Sigmoid colon (tissue), 7 donors: ENCODE data around the gene REC114. TPM values are rescaled to one million over a fixed set of nuclear protein-coding genes. Genes with fewer than 3 reads are reported as not detected.
"Not testable (repeated sequence)": the region's sequence is repeated elsewhere in the genome, so short reads cannot be mapped to it uniquely, and the experiment has no call there.

ENCODE experiments used
- DNase-seq: peaks from one replicate; pipeline ENCODE4 v3.0.0-alpha.2; 2019
- H3K27ac ChIP-seq, 4 donors: fragments of 200-600 bp; sonication (generic); one replicate each; pipeline ENCODE4 v1.5.1; 2016 to 2019; ENCODE audit warnings: mild to moderate bottlenecking in 1 of 4
- H3K27me3 ChIP-seq, 3 donors: fragments of 200-600 bp; sonication (generic); one replicate each; pipeline ENCODE4 v1.5.1; 2019; ENCODE audit warnings: mild to moderate bottlenecking in 1 of 3
- H3K36me3 ChIP-seq, 4 donors: fragments of 200-600 bp; sonication (generic); one replicate each; pipeline ENCODE4 v1.5.1; 2016 to 2019
- H3K4me1 ChIP-seq, 4 donors: fragments of 200-600 bp; sonication (generic); one replicate each; pipeline ENCODE4 v1.5.1; 2017 to 2019
- H3K4me3 ChIP-seq, 4 donors: fragments of 200-600 bp; sonication (generic); one replicate each; pipeline ENCODE4 v1.5.1; 2017 to 2019; ENCODE audit warnings: mild to moderate bottlenecking in 2 of 4, moderate library complexity in 1 of 4
- H3K9me3 ChIP-seq, 4 donors: fragments of 200-600 bp in 3 of 4; sonication (generic) in 3 of 4; one replicate each; pipeline versions ENCODE4 v1.5.1 to v1.6.1; 2013 to 2019
- EP300 ChIP-seq, 4 donors: sonication (generic); formaldehyde crosslinking; IDR thresholded peaks; one replicate each; pipeline ENCODE4 v1.6.1; 2017; ENCODE audit warnings: antibody characterized with exemption in 4 of 4
- POLR2A ChIP-seq, 2 donors: fragments of 450-650 bp; IDR thresholded peaks; one replicate each; pipeline ENCODE4 v1.6.1; 2016; ENCODE audit warnings: antibody characterized with exemption in 2 of 2, mild to moderate bottlenecking in 2 of 2, moderate library complexity in 2 of 2
- POLR2AphosphoS5 ChIP-seq, 4 donors: sonication (generic); formaldehyde crosslinking; IDR thresholded peaks; one replicate each; pipeline ENCODE4 v1.6.1; 2017; ENCODE audit warnings: antibody characterized with exemption in 4 of 4
- whole genome bisulfite sequencing, 2 donors: extraction: QIAGEN DNeasy Blood & Tissue Kit; methylation state at CpG; one replicate each; pipeline ENCODE4 v1.1.7; 2013; 5-methylcytosine and 5-hydroxymethylcytosine counted together
- intact Hi-C: fragments of 100-400 bp; cut with DNase I; formaldehyde crosslinking; loops from one replicate; pipeline ENCODE4 v1.15.1; 2023
- polyA plus RNA-seq, 3 donors: library from polyadenylated mRNA; stranded (reverse); fragments of 200-250 nt; gene quantifications; one replicate each; pipeline ENCODE4 v1.2.3, GENCODE V29; 2013
- total RNA-seq, 4 donors: library from RNA; depleted of rRNA; stranded (reverse); fragments of >200 nt; gene quantifications; one replicate each; pipeline ENCODE4 v1.1.0, GENCODE V29; 2016
- TF ChIP-seq, protein P1 (sequence below), 4 experiments: fragments of 450-650 bp in 3 of 4; fragments of 200-600 bp in 1 of 4; IDR thresholded peaks; one replicate each; pipeline ENCODE4 v1.5.1; 2016 to 2019; ENCODE audit warnings: antibody characterized with exemption in 4 of 4, mild to moderate bottlenecking in 3 of 4, moderate library complexity in 2 of 4
- donor health status: healthy with polysubstance abuse.
- donor health status: Bipolar disorder and iron deficiency.
- donor health status: healthy.

Gene REC114
- total and polyA plus RNA-seq, 7 donors: not detected

DNA sequence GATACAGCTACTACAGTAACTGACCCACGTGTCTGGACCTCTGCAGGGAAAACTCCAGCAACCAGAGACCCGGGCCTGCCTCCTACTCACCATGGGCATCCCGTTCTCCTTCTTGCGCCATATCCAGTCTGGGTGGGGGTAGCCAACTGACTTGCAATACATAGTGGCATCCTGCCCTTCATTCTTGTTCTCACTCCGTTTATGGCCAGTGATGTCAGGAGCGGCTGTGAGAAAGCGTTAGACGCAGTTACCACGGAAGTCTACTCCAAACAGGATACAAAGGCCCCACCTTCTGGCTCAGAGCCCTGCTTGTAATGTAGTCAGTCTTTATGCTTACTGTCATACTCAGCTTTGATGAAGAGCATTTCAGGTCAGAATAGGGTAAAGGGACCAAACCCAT lies 130.6 kb downstream of the REC114 start:
- intact Hi-C loops: loop anchor here (5.0 kb wide), 1 partner anchor 59 kb away; the partner anchor contains the start of gene NPTN
- H3K9me3 ChIP-seq: no peaks in the 10 kb centered on the region
- peaks cover 23 to 69% (median 44%) of the 10 kb centered on the region in 4 donors for H3K36me3 ChIP-seq
- peak overlapping the region; percentile 63 to 68 (median 64) for H3K27ac ChIP-seq
- H3K4me1 ChIP-seq: peaks cover 0 to 38% (median 27%) of the 10 kb centered on the region in 4 donors
- 17 to 59% methylated on average over 9 of the region's 9 CpGs for WGBS, 2 donors
- DNase-seq: peak; percentile 90
- H3K27me3 ChIP-seq: no peaks in the 10 kb centered on the region
- TF ChIP-seq EP300 (IDR thresholded peaks at IDR 0.05) (peak in 2 of 4 donors; percentile 13 to 57), POLR2A (IDR thresholded peaks at IDR 0.05) (no peak), POLR2AphosphoS5 (IDR thresholded peaks at IDR 0.05) (peak; percentile 34 to 63 (median 53))
- TF ChIP-seq, protein P1, sequence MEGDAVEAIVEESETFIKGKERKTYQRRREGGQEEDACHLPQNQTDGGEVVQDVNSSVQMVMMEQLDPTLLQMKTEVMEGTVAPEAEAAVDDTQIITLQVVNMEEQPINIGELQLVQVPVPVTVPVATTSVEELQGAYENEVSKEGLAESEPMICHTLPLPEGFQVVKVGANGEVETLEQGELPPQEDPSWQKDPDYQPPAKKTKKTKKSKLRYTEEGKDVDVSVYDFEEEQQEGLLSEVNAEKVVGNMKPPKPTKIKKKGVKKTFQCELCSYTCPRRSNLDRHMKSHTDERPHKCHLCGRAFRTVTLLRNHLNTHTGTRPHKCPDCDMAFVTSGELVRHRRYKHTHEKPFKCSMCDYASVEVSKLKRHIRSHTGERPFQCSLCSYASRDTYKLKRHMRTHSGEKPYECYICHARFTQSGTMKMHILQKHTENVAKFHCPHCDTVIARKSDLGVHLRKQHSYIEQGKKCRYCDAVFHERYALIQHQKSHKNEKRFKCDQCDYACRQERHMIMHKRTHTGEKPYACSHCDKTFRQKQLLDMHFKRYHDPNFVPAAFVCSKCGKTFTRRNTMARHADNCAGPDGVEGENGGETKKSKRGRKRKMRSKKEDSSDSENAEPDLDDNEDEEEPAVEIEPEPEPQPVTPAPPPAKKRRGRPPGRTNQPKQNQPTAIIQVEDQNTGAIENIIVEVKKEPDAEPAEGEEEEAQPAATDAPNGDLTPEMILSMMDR (IDR thresholded peaks at IDR 0.05): no peak
- no peak overlapping the region for H3K4me3 ChIP-seq

DNA sequence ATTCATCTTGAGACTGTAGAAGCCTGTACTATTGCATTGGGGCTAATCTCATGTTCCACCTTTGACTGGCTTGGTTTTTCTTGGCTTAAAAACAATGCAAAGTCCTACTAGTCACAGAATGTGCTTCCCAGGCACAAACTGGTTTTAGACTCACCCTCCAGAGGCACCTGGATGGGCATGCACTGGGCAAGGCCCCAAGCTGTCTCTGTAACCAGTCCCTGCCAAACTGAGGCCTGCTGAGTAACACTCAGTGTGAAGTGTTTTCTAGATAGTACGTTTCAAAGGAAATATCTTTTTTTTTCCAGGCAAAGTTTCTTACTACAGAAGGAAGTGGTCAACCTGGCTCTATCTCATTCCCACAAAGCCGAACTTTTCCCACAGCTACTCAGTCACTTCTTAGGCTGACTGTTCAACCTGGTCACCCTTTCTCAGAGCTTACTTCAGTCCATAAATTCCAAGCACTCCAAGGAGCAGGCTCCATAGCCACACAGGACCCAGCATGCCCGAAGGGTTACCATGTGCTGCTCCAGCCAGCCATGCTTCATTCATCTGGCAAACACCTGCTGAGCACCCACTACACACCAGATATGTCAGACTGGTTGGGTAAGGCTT lies 132.8 kb downstream of the REC114 start:
- peak; percentile 70 for DNase-seq
- Histone ChIP-seq H3K4me3 (no peak overlapping the region), H3K36me3 (peaks cover 4 to 62% (median 25%) of the 10 kb centered on the region in 4 donors), H3K27me3 (no peaks in the 10 kb centered on the region), H3K4me1 (peaks cover 0 to 38% (median 27%) of the 10 kb centered on the region in 4 donors), H3K27ac (peak overlapping the region; percentile 15 to 64 (median 45)), H3K9me3 (no peaks in the 10 kb centered on the region)
- WGBS, 2 donors: 85 to 86% methylated on average over 3 of the region's 3 CpGs
- intact Hi-C loops: no loop called here
- no peak for TF ChIP-seq POLR2A (IDR thresholded peaks at IDR 0.05)
- TF ChIP-seq, protein P1 (IDR thresholded peaks at IDR 0.05): no peak
- TF ChIP-seq POLR2AphosphoS5 (IDR thresholded peaks at IDR 0.05): no peak
- no peak for TF ChIP-seq EP300 (IDR thresholded peaks at IDR 0.05)

DNA sequence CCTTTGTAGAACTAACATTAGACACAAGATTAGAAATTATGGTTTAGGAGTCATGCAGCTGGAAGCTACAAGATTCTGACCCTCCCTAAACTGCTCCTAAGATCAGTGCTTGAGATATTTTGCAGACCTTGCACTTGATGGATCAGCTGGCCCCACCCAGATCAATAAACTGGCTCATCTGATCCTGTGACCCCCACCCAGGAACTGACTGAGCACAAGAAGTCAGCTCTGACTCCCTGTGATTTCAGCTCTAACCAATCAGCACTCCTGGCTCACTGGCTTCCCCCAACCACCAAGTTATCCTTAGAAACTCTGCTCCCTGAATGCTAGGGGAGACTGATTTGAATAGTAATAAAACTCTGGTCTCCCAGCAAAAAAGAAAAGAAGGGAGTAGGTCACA lies 134.6 kb downstream of the REC114 start:
- intact Hi-C loops, H3K27ac ChIP-seq, H3K4me3 ChIP-seq, H3K9me3 ChIP-seq, H3K27me3 ChIP-seq, DNase-seq: not testable (repeated sequence)
- Histone ChIP-seq H3K36me3 (peaks cover 4 to 62% (median 19%) of the 10 kb centered on the region in 4 donors), H3K4me1 (peaks cover 0 to 38% (median 27%) of the 10 kb centered on the region in 4 donors)

DNA sequence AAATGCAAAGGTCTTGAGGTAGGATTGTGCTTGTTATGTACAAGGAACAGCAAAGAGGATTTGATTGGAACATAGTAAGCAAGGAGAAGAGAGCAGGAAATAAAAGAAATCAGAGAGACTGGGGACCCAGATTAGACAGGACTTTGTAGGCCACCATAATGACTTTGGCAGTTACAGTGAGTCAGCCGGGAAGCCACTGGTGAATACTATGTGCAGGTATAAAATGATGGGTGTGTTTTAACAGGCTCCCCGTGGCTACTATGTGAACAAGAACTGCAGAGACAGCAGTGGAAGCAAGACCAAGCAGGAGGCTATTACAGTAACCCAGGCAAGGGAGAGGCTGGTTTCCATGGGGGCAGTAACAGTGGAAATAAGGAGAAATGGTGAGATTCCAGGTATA lies 135.1 kb downstream of the REC114 start:
- intact Hi-C loops: no loop called here
- Histone ChIP-seq H3K36me3 (peaks cover 5 to 62% (median 19%) of the 10 kb centered on the region in 4 donors), H3K9me3 (no peaks in the 10 kb centered on the region), H3K4me3 (no peak overlapping the region), H3K4me1 (peaks cover 0 to 37% (median 27%) of the 10 kb centered on the region in 4 donors), H3K27ac (no peak overlapping the region), H3K27me3 (no peaks in the 10 kb centered on the region)
- TF ChIP-seq POLR2AphosphoS5 (IDR thresholded peaks at IDR 0.05) (no peak), POLR2A (IDR thresholded peaks at IDR 0.05) (no peak)
- TF ChIP-seq, protein P1 (IDR thresholded peaks at IDR 0.05): no peak
- 23 to 62% methylated on average over 2 of the region's 2 CpGs for WGBS, 2 donors
- DNase-seq: no peak

DNA sequence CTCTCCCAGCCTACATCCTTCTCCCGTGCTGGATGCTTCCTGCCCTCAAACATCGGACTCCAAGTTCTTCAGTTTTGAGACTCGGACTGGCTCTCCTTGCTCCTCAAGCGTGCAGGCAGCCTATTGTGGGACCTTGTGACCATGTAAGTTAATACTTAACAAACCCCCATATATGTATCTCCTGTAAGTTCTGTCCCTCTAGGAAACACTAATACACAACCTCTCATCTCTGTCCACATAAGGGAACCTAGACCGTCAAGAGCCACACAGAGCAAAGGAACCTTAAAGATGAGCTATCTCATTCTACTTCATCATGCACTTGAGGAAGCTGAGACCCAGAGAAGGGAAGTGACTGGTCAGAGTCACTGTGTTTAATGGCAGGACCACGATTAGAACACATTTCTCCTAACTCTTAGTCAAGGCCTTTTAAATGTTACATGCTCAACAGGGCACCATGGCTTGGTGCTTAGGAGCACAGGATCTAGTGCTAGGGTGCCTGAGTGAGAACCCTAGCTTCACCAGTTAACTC lies 140.0 kb downstream of the REC114 start:
- Histone ChIP-seq H3K27ac (no peak overlapping the region), H3K9me3 (no peaks in the 10 kb centered on the region), H3K27me3 (no peaks in the 10 kb centered on the region), H3K4me3 (no peak overlapping the region), H3K4me1 (peaks cover 0 to 17% (median 13%) of the 10 kb centered on the region in 4 donors), H3K36me3 (peaks cover 21 to 93% (median 36%) of the 10 kb centered on the region in 4 donors)
- TF ChIP-seq, protein P1 (IDR thresholded peaks at IDR 0.05): no peak
- TF ChIP-seq POLR2A (IDR thresholded peaks at IDR 0.05) (no peak), EP300 (IDR thresholded peaks at IDR 0.05) (no peak), POLR2AphosphoS5 (IDR thresholded peaks at IDR 0.05) (no peak)
- WGBS, 2 donors: 92 to 93% methylated on average over 6 of the region's 6 CpGs
- intact Hi-C loops: no loop called here
- no peak for DNase-seq
